GM23248 (cell line): ENCODE measurements around the gene NFKBIA. TPM values are rescaled to one million over a fixed set of nuclear protein-coding genes. Genes with fewer than 3 reads are reported as not detected.

Experiments used
- DNase-seq: peaks from one replicate; pipeline ENCODE4 v3.0.0-alpha.2; 2015
- H2AFZ ChIP-seq: fragments of 200-600 bp; sonication (generic); 2 replicates; pipeline ENCODE4 v1.6.1; 2016; ENCODE audit warnings: antibody characterized with exemption
- H3F3A ChIP-seq: fragments of 200-600 bp; sonication (generic); 2 replicates; pipeline ENCODE4 v1.6.1; 2016; ENCODE audit warnings: mild to moderate bottlenecking, antibody characterized with exemption, mixed run types; ENCODE audit not compliant: insufficient read depth
- H3K27ac ChIP-seq: fragments of 200-600 bp; sonication (generic); 2 replicates; pipeline ENCODE4 v1.5.1; 2016; ENCODE audit warnings: mild to moderate bottlenecking
- H3K27me3 ChIP-seq: fragments of 200-600 bp; sonication (generic); replicated peaks from 2 replicates; pipeline ENCODE4 v1.6.1; 2016; ENCODE audit warnings: mild to moderate bottlenecking; ENCODE audit not compliant: insufficient read depth
- H3K36me3 ChIP-seq: fragments of 200-600 bp; sonication (generic); 2 replicates; pipeline ENCODE4 v1.6.1; 2016; ENCODE audit warnings: low read depth, mild to moderate bottlenecking
- H3K4me1 ChIP-seq: fragments of 200-600 bp; sonication (generic); 2 replicates; pipeline ENCODE4 v1.6.1; 2016; ENCODE audit warnings: mild to moderate bottlenecking; ENCODE audit not compliant: insufficient read depth
- H3K4me2 ChIP-seq: fragments of 200-600 bp; sonication (generic); one replicate; pipeline ENCODE4 v1.6.1; 2016; ENCODE audit warnings: mild to moderate bottlenecking; ENCODE audit not compliant: unreplicated experiment
- H3K4me3 ChIP-seq: fragments of 200-600 bp; sonication (generic); 2 replicates; pipeline ENCODE4 v1.5.1; 2016; ENCODE audit warnings: mild to moderate bottlenecking
- H3K79me2 ChIP-seq: fragments of 200-600 bp; sonication (generic); 2 replicates; pipeline ENCODE4 v1.6.1; 2016; ENCODE audit warnings: mild to moderate bottlenecking; ENCODE audit not compliant: insufficient read depth
- H3K9ac ChIP-seq: fragments of 200-600 bp; sonication (generic); 2 replicates; pipeline ENCODE4 v1.6.1; 2016; ENCODE audit warnings: mild to moderate bottlenecking
- H3K9me2 ChIP-seq: fragments of 200-600 bp; sonication (generic); 2 replicates; pipeline ENCODE4 v1.6.1; 2016; ENCODE audit warnings: mixed run types, mild to moderate bottlenecking, moderate library complexity; ENCODE audit not compliant: insufficient read depth
- H3K9me3 ChIP-seq: fragments of 200-600 bp; sonication (generic); one replicate; pipeline ENCODE4 v1.6.1; 2017; ENCODE audit warnings: low read depth
- H4K20me1 ChIP-seq: fragments of 200-600 bp; sonication (generic); 2 replicates; pipeline ENCODE4 v1.6.0; 2016; ENCODE audit not compliant: insufficient read depth
- EZH2 ChIP-seq: fragments of 200-600 bp; sonication (generic); IDR thresholded peaks from 2 replicates; pipeline ENCODE4 v1.6.1; 2018; ENCODE audit warnings: antibody characterized with exemption, mild to moderate bottlenecking; ENCODE audit not compliant: insufficient read depth, poor library complexity, severe bottlenecking
- EZH2phosphoT487 ChIP-seq: fragments of 200-600 bp; sonication (generic); IDR thresholded peaks from 2 replicates; pipeline ENCODE4 v1.6.1; 2018; ENCODE audit warnings: antibody characterized with exemption, moderate library complexity, mild to moderate bottlenecking, low read depth; ENCODE audit not compliant: insufficient read depth
- WGBS, 2 experiments: methylation state at CpG; one replicate each; pipeline ENCODE4 v1.1.6; 2015 to 2017; ENCODE audit warnings: low lambda C conversion rate in 2 of 2, low coverage in 1 of 2; ENCODE audit errors: missing lambda C conversion rate in 2 of 2; 5-methylcytosine and 5-hydroxymethylcytosine counted together
- in situ Hi-C: fragments of 300-500 bp; cut with MboI; formaldehyde crosslinking; loops from 2 replicates; pipeline ENCODE4 v1.15.0; 2020
- polyA plus RNA-seq: library from polyadenylated mRNA; unstranded; fragments of >200 nt; fragmentation: Nextera tagmentation; extraction: Ambion mirVana; gene quantifications from 2 replicates; pipeline ENCODE4 v1.2.1, GENCODE V29; 2016
- total RNA-seq: library from RNA; depleted of rRNA; stranded (reverse); fragments of >200 nt; shearing (Covaris generic); gene quantifications from 2 replicates; pipeline ENCODE4 v1.2.3, GENCODE V29; 2014; rRNA removed

NFKBIA gene, protein sequence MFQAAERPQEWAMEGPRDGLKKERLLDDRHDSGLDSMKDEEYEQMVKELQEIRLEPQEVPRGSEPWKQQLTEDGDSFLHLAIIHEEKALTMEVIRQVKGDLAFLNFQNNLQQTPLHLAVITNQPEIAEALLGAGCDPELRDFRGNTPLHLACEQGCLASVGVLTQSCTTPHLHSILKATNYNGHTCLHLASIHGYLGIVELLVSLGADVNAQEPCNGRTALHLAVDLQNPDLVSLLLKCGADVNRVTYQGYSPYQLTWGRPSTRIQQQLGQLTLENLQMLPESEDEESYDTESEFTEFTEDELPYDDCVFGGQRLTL
- total RNA-seq = 46.5 and 60.4 TPM in 2 replicates
- polyA plus RNA-seq = 39.8 and 40.2 TPM in 2 replicates

DNA sequence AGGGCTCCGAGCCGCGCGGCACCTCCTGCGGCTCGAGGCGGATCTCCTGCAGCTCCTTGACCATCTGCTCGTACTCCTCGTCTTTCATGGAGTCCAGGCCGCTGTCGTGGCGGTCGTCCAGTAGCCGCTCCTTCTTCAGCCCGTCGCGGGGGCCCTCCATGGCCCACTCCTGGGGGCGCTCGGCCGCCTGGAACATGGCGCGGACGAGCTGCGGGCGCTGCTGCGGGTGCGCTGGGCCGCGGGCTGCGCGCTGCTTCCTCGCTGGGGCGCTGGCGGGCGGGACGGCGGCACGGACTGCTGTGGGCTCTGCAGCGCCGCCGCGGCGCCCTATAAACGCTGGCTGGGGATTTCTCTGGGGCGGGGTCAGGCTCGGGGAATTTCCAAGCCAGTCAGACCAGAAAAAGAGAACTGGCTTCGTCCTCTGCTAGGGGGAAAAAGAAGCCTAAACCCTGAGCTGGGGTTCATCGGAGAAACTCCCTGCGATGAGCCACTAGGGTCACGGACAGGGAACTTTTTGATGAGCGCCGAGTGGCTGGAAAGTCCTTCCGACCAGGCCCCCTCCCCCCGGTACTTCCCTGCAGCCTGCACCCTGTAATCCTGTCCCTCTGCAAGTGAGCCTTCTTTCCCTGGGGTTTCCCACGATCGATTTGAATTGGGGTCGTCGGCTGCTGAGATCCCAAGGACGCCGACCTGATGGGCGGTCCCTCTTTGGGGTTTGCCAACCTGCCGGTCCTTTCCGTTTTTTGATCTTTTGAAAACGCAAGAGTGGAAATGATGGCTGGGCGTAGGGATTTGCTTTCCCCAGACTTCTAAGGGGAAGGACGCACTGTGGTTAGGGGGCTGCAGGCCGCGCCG, at the start of gene NFKBIA:
NFKBIA (minus strand) TSS at position 301 of the 855 bp plus-strand sequence; CDS start at position 196, 105 bp downstream.
- Histone ChIP-seq H3K79me2 (peaks cover 22% of the 10 kb centered on the region), H3K27me3 (no peaks in the 10 kb centered on the region), H3K4me3 (peak within 1 kb of the TSS; percentile 93), H3K4me2 (peak within 1 kb of the TSS; percentile 93), H3K4me1 (peaks cover 27% of the 10 kb centered on the region), H3K9me2 (no peaks in the 10 kb centered on the region), H2AFZ (peak within 1 kb of the TSS; percentile 81), H3K9ac (peak within 1 kb of the TSS; percentile 100), H3K27ac (peak within 1 kb of the TSS; percentile 99), H4K20me1 (peaks cover 10% of the 10 kb centered on the region), H3K36me3 (peaks cover 32% of the 10 kb centered on the region), H3F3A (peaks cover 35% of the 10 kb centered on the region), H3K9me3 (no peaks in the 10 kb centered on the region)
- 1% methylated on average over 66 to 68 of the region's 69 CpGs for WGBS, 2 experiments
- no peak for TF ChIP-seq EZH2
- TF ChIP-seq EZH2phosphoT487 = no peak
- in situ Hi-C loops = no loop called here
- DNase-seq = peak; percentile 95

DNA sequence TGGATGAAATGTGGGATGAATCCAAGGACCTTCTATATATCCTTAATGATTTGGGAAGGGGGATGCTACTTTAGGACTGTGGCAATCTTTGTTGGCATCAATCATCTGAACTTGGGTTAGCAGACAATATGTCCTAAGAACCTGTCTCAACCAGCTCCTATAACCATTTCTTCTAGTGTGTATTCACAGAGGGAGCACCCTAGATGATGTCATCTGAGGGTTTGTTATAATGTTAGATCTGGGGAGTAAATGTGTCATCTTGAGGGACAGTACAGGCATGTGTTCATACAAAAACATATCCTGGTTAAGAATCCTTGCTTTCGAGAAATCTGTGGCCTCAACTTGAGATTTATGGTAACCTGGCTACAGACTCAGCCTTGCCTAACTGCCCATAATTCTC, 41.9 kb upstream of the NFKBIA start:
- 38 to 39% methylated on average over 1 of the region's 1 CpG for WGBS, 2 experiments

DNA sequence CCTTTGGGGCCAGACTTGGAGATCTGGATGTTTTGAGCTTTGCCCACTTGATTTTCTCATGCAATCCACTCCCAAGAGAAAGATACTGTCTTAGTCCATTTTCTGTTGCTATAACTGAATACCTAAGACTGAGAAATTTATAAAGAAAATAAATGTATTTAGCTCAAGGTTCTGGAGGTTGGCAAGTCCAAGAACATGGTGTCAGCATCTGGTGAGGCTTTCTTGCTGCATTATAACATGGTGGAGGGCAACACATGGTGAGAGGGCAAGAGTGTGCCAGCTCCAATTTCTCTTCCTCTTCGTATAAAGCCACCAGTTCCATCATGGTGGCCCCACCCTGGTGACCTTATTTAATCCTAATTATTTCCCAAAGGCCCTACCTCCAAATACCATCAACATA, 39.6 kb upstream of the NFKBIA start:
- H3K27me3 ChIP-seq = no peaks in the 10 kb centered on the region
- H3K4me2 ChIP-seq = no peak overlapping the region
- H3K9me2 ChIP-seq = no peaks in the 10 kb centered on the region
- WGBS, 2 experiments = 6 to 14% methylated on average over 1 of the region's 1 CpG
- H3K79me2 ChIP-seq = no peaks in the 10 kb centered on the region
- no peak overlapping the region for H3K9ac ChIP-seq
- no peaks in the 10 kb centered on the region for H3F3A ChIP-seq
- H3K36me3 ChIP-seq = no peaks in the 10 kb centered on the region
- H2AFZ ChIP-seq = no peak overlapping the region
- no peaks in the 10 kb centered on the region for H3K4me1 ChIP-seq
- H3K27ac ChIP-seq = no peak overlapping the region
- no peak for TF ChIP-seq EZH2
- no peak for TF ChIP-seq EZH2phosphoT487
- H3K9me3 ChIP-seq = no peaks in the 10 kb centered on the region
- no peak for DNase-seq
- no peak overlapping the region for H3K4me3 ChIP-seq
- in situ Hi-C loops = loop anchor here (25.0 kb wide), 1 partner anchor 243 kb away; no protein-coding TSS in a partner anchor
- H4K20me1 ChIP-seq = no peaks in the 10 kb centered on the region

More for the DNA sequence above, 41.9 kb upstream of the NFKBIA start:
- Histone ChIP-seq H3K27ac (no peak overlapping the region), H3F3A (no peaks in the 10 kb centered on the region), H3K27me3 (no peaks in the 10 kb centered on the region), H3K9me3 (no peaks in the 10 kb centered on the region), H3K4me1 (no peaks in the 10 kb centered on the region), H3K9me2 (no peaks in the 10 kb centered on the region), H3K79me2 (no peaks in the 10 kb centered on the region), H4K20me1 (no peaks in the 10 kb centered on the region), H3K4me2 (no peak overlapping the region), H3K36me3 (no peaks in the 10 kb centered on the region), H3K4me3 (no peak overlapping the region), H3K9ac (no peak overlapping the region), H2AFZ (no peak overlapping the region)
- TF ChIP-seq EZH2phosphoT487 = no peak
- in situ Hi-C loops = loop anchor here (25.0 kb wide), 1 partner anchor 241 kb away; no protein-coding TSS in a partner anchor
- no peak for DNase-seq

DNA sequence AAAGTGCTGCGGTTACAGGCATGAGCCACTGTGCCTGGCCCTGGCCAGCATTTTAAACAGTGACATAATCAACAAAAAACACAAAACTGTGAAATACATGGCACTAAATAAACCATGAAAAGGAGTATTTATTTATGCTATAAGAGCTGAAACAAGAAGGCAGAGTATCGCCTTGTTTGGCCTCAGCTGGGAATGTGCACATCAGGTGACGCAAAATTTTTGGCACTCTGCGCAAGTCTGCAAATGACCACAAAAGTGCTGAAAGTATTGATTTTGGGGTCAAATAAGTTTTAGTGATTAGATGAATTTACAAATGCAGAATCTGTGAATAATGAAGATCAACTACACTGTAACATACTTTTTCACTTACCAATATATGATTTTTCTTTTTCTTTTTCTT, 36.6 kb upstream of the NFKBIA start:
- in situ Hi-C loops = loop anchor here (25.0 kb wide), 1 partner anchor 246 kb away; no protein-coding TSS in a partner anchor
- Histone ChIP-seq H3K4me2 (no peak overlapping the region), H3K27me3 (no peaks in the 10 kb centered on the region), H3K9me2 (no peaks in the 10 kb centered on the region), H3F3A (no peaks in the 10 kb centered on the region), H3K9me3 (no peaks in the 10 kb centered on the region), H3K79me2 (no peaks in the 10 kb centered on the region), H4K20me1 (no peaks in the 10 kb centered on the region), H2AFZ (no peak overlapping the region), H3K9ac (no peak overlapping the region), H3K4me3 (no peak overlapping the region), H3K4me1 (no peaks in the 10 kb centered on the region), H3K36me3 (no peaks in the 10 kb centered on the region), H3K27ac (no peak overlapping the region)
- TF ChIP-seq EZH2phosphoT487 = no peak
- TF ChIP-seq EZH2 = no peak
- no peak for DNase-seq
- WGBS, 2 experiments = 89 to 91% methylated on average over 4 of the region's 4 CpGs
